HG02623 (cell line): Measurements from ENCODE around the gene PFDN4.

Experiments
- ATAC-seq: cut with Tn5 transposase; IDR thresholded peaks from one replicate; pipeline ENCODE4 v1.9.1; 2021; ENCODE audit warnings: moderate library complexity; ENCODE audit not compliant: unreplicated experiment

The PFDN4 gene

GRCh38 chr20:54200487-54201267 lies 7.2 kb upstream of the PFDN4 start:
- no peak for ATAC-seq

- no peak for ATAC-seq
Measured at GRCh38 chr20:54201268-54201846, 6.5 kb upstream of the PFDN4 start.

- no peak for ATAC-seq
Measured at GRCh38 chr20:54203281-54203680, 4.6 kb upstream of the PFDN4 start.

GRCh38 chr20:54204063-54204462 lies 3.8 kb upstream of the PFDN4 start:
- ATAC-seq, result no peak

- ATAC-seq, result no peak
Measured at GRCh38 chr20:54204481-54204880, 3.4 kb upstream of the PFDN4 start.

GRCh38 chr20:54205450-54205849 lies 2.4 kb upstream of the PFDN4 start:
- ATAC-seq, result no peak

GRCh38 chr20:54207053-54207742 lies 689 bp upstream of the PFDN4 start:
- ATAC-seq, result no peak

GRCh38 chr20:54208548-54209176 lies 775 bp downstream of the PFDN4 start:
- peak; percentile 1 for ATAC-seq

- ATAC-seq, result no peak
Measured at GRCh38 chr20:54209216-54209813, 1.4 kb downstream of the PFDN4 start.

GRCh38 chr20:54212226-54212625 lies 4.3 kb downstream of the PFDN4 start:
- ATAC-seq, result no peak

- no peak for ATAC-seq
Measured at GRCh38 chr20:54212871-54213270, 5.0 kb downstream of the PFDN4 start.

- no peak for ATAC-seq
Measured at GRCh38 chr20:54214566-54214965, 6.7 kb downstream of the PFDN4 start.

- no peak for ATAC-seq
Measured at GRCh38 chr20:54215157-54215789, 7.4 kb downstream of the PFDN4 start.

- ATAC-seq, result no peak
Measured at GRCh38 chr20:54217762-54218161, 9.9 kb downstream of the PFDN4 start.

GRCh38 chr20:54218470-54218869 lies 10.6 kb downstream of the PFDN4 start:
- no peak for ATAC-seq

GRCh38 chr20:54219751-54220426 lies 12.0 kb downstream of the PFDN4 start:
- no peak for ATAC-seq

- no peak for ATAC-seq
Measured at GRCh38 chr20:54220722-54221121, 12.8 kb downstream of the PFDN4 start.

- no peak for ATAC-seq
Measured at GRCh38 chr20:54221353-54221752, 13.5 kb downstream of the PFDN4 start.

- ATAC-seq, result no peak
Measured at GRCh38 chr20:54221996-54222890, 14.4 kb downstream of the PFDN4 start.
